H9 (cell line): ENCODE results near the gene SKAP1. TPM values are rescaled to one million over a fixed set of nuclear protein-coding genes. Genes with fewer than 3 reads are reported as not detected.

ENCODE experiments used
- DNase-seq: peaks from one replicate; pipeline ENCODE4 v3.0.0-alpha.2; 2017
- H2AFZ ChIP-seq: one replicate; pipeline ENCODE4 v1.6.1; 2013; ENCODE audit warnings: mild to moderate bottlenecking, low read length, control low read depth, moderate library complexity
- H2AK5ac ChIP-seq: 2 replicates; pipeline ENCODE4 v1.6.1; 2013; ENCODE audit warnings: low read length, control low read depth, mixed read lengths; ENCODE audit not compliant: insufficient read length
- H2BK120ac ChIP-seq: one replicate; pipeline ENCODE4 v1.6.1; 2013; ENCODE audit warnings: low read depth, mild to moderate bottlenecking, low read length, control low read depth, inconsistent platforms; ENCODE audit not compliant: poor library complexity, severe bottlenecking
- H2BK12ac ChIP-seq: 2 replicates; pipeline ENCODE4 v1.6.1; 2013; ENCODE audit warnings: low read length, control low read depth, mixed read lengths, low read depth; ENCODE audit not compliant: insufficient read length
- H2BK15ac ChIP-seq: 2 replicates; pipeline ENCODE4 v1.6.1; 2013; ENCODE audit warnings: low read depth, low read length, control low read depth
- H2BK20ac ChIP-seq: one replicate; pipeline ENCODE4 v1.6.1; 2013; ENCODE audit warnings: low read depth, mild to moderate bottlenecking, low read length, control low read depth, inconsistent platforms; ENCODE audit not compliant: poor library complexity, severe bottlenecking
- H2BK5ac ChIP-seq: 2 replicates; pipeline ENCODE4 v1.6.1; 2013; ENCODE audit warnings: low read length, control low read depth, mixed read lengths; ENCODE audit not compliant: insufficient read length
- H3K14ac ChIP-seq: 2 replicates; pipeline ENCODE4 v1.6.1; 2013; ENCODE audit warnings: low read length, control low read depth; ENCODE audit not compliant: insufficient read depth
- H3K18ac ChIP-seq: 2 replicates; pipeline ENCODE4 v1.6.1; 2013; ENCODE audit warnings: low read depth, mild to moderate bottlenecking, mixed read lengths, low read length, control low read depth; ENCODE audit not compliant: insufficient read length
- H3K23ac ChIP-seq: 2 replicates; pipeline ENCODE4 v1.6.1; 2013; ENCODE audit warnings: low read length, control low read depth, mixed read lengths, low read depth; ENCODE audit not compliant: insufficient read length
- H3K23me2 ChIP-seq: 2 replicates; pipeline ENCODE4 v1.6.1; 2013; ENCODE audit warnings: low read depth, mild to moderate bottlenecking, mixed read lengths, low read length, control low read depth; ENCODE audit not compliant: insufficient read length, poor library complexity, severe bottlenecking
- H3K27ac ChIP-seq: 2 replicates; pipeline ENCODE4 v1.5.1; 2013; ENCODE audit warnings: low read length, control low read depth, mixed read lengths, low read depth; ENCODE audit not compliant: insufficient read length
- H3K27me3 ChIP-seq: 2 replicates; pipeline ENCODE4 v1.6.1; 2013; ENCODE audit warnings: low read length, control low read depth, inconsistent platforms; ENCODE audit not compliant: insufficient read depth
- H3K4ac ChIP-seq: 2 replicates; pipeline ENCODE4 v1.6.1; 2013; ENCODE audit warnings: low read depth, mild to moderate bottlenecking, control low read depth, inconsistent platforms, low read length, moderate library complexity
- H3K4me1 ChIP-seq: 2 replicates; pipeline ENCODE4 v1.6.1; 2013; ENCODE audit warnings: low read length, control low read depth, inconsistent platforms; ENCODE audit not compliant: insufficient read depth
- H3K4me2 ChIP-seq: 2 replicates; pipeline ENCODE4 v1.6.1; 2013; ENCODE audit warnings: low read length, control low read depth, mixed read lengths; ENCODE audit not compliant: insufficient read length, insufficient read depth
- H3K56ac ChIP-seq: 2 replicates; pipeline ENCODE4 v1.6.1; 2013; ENCODE audit warnings: low read depth, mild to moderate bottlenecking, mixed read lengths, low read length, control low read depth; ENCODE audit not compliant: insufficient read length
- H3K79me1 ChIP-seq: 2 replicates; pipeline ENCODE4 v1.6.1; 2013; ENCODE audit warnings: low read depth, mild to moderate bottlenecking, moderate library complexity, low read length, control low read depth, inconsistent platforms; ENCODE audit not compliant: insufficient read depth, poor library complexity, severe bottlenecking
- H3K79me2 ChIP-seq: 2 replicates; pipeline ENCODE4 v1.6.1; 2013; ENCODE audit warnings: low read length, control low read depth, inconsistent platforms; ENCODE audit not compliant: insufficient read depth
- H3K9ac ChIP-seq: 2 replicates; pipeline ENCODE4 v1.6.1; 2013; ENCODE audit warnings: low read length, control low read depth, mixed read lengths; ENCODE audit not compliant: insufficient read length; ENCODE audit errors: extremely low read depth
- H3K9me3 ChIP-seq: one replicate; pipeline ENCODE4 v1.6.1; 2013; ENCODE audit warnings: low read depth, low read length, inconsistent platforms; ENCODE audit not compliant: control insufficient read depth
- H3T11ph ChIP-seq: one replicate; pipeline ENCODE4 v1.6.1; 2013; ENCODE audit warnings: mild to moderate bottlenecking, low read length, control low read depth, inconsistent platforms
- H4K20me1 ChIP-seq: one replicate; pipeline ENCODE4 v1.6.1; 2013; ENCODE audit not compliant: control insufficient read depth, insufficient read length, insufficient read depth
- H4K5ac ChIP-seq: 2 replicates; pipeline ENCODE4 v1.6.1; 2013; ENCODE audit warnings: low read depth, mild to moderate bottlenecking, mixed read lengths, low read length, control low read depth; ENCODE audit not compliant: insufficient read length
- H4K8ac ChIP-seq: replicated peaks from 2 replicates; pipeline ENCODE4 v1.6.1; 2013; ENCODE audit warnings: low read length, control low read depth, mixed read lengths, low read depth; ENCODE audit not compliant: insufficient read length
- H4K91ac ChIP-seq: 2 replicates; pipeline ENCODE4 v1.6.1; 2013; ENCODE audit warnings: low read depth, mild to moderate bottlenecking, moderate library complexity, mixed read lengths, low read length, control low read depth; ENCODE audit not compliant: insufficient read length
- H3K27ac Mint-ChIP-seq, 3 experiments: 2 replicates in 2 of 3; 3 replicates in 1 of 3; pipeline ENCODE4 v1.8.0; 2020 to 2021; ENCODE audit warnings: mixed read lengths in 3 of 3, mild to moderate bottlenecking in 1 of 3, moderate library complexity in 1 of 3
- H3K27me3 Mint-ChIP-seq: 2 replicates; pipeline ENCODE4 v1.8.0; 2021; ENCODE audit warnings: low read depth, mild to moderate bottlenecking, moderate library complexity, mixed read lengths
- H3K36me3 Mint-ChIP-seq, 3 experiments: 2 replicates in 2 of 3; 3 replicates in 1 of 3; pipeline ENCODE4 v1.8.0; 2020 to 2021; ENCODE audit warnings: low read depth in 3 of 3, mixed read lengths in 3 of 3; ENCODE audit not compliant: insufficient read depth in 1 of 3
- H3K4me1 Mint-ChIP-seq, 2 experiments: 2 replicates each; pipeline ENCODE4 v1.8.0; 2020; ENCODE audit warnings: mixed read lengths in 2 of 2
- H3K4me3 Mint-ChIP-seq, 2 experiments: 2 replicates in 1 of 2; 3 replicates in 1 of 2; pipeline ENCODE4 v1.8.0; 2020 to 2021; ENCODE audit warnings: mild to moderate bottlenecking in 2 of 2, mixed read lengths in 2 of 2, moderate library complexity in 1 of 2
- H3K9me3 Mint-ChIP-seq, 2 experiments: 2 replicates in 1 of 2; 3 replicates in 1 of 2; pipeline ENCODE4 v1.8.0; 2020; ENCODE audit warnings: mild to moderate bottlenecking in 2 of 2, mixed read lengths in 2 of 2, moderate library complexity in 1 of 2
- CTCF ChIP-seq: fragments of 200-600 bp; sonication (generic); conservative IDR thresholded peaks from 3 replicates; pipeline ENCODE4 v1.8.0; 2021; ENCODE audit warnings: antibody characterized with exemption, mild to moderate bottlenecking
- WGBS: extraction: QIAGEN DNeasy Blood & Tissue Kit; methylation state at CpG from one replicate; pipeline ENCODE4 v1.1.7; 2013; ENCODE audit warnings: missing lambda C conversion rate, low lambda C conversion rate, mixed read lengths; ENCODE audit not compliant: insufficient read length; ENCODE audit errors: extremely low coverage; 5-methylcytosine and 5-hydroxymethylcytosine counted together
- total RNA-seq: library from RNA; stranded (reverse); gene quantifications from 2 replicates; pipeline ENCODE4 v1.2.1, GENCODE V29; 2021

SKAP1 gene
- total RNA-seq, 1 experiment from 2014 or later = not detected

GRCh38 chr17:48262982-48263730 lies 166.9 kb downstream of the SKAP1 start:
- no peak for DNase-seq
- no peaks in the 10 kb centered on the region for H3K36me3 Mint-ChIP-seq
- Histone ChIP-seq H3K79me2 (no peaks in the 10 kb centered on the region), H3T11ph (no peak overlapping the region), H2BK5ac (no peak overlapping the region), H4K5ac (no peak overlapping the region), H3K79me1 (no peaks in the 10 kb centered on the region), H3K27ac (no peak overlapping the region), H3K27me3 (no peaks in the 10 kb centered on the region), H3K4ac (no peak overlapping the region), H2AK5ac (no peak overlapping the region), H2BK20ac (no peak overlapping the region), H2BK15ac (no peak overlapping the region), H3K4me1 (no peaks in the 10 kb centered on the region), H4K8ac (no peak overlapping the region), H3K23ac (no peak overlapping the region), H4K91ac (no peak overlapping the region), H3K18ac (no peak overlapping the region), H2BK120ac (no peak overlapping the region), H3K23me2 (no peaks in the 10 kb centered on the region), H3K9ac (no peak overlapping the region), H3K4me2 (no peak overlapping the region), H3K14ac (no peak overlapping the region), H2AFZ (no peak overlapping the region), H4K20me1 (no peaks in the 10 kb centered on the region), H3K56ac (no peak overlapping the region), H3K9me3 (no peaks in the 10 kb centered on the region), H2BK12ac (no peak overlapping the region)
- H3K9me3 Mint-ChIP-seq = no peaks in the 10 kb centered on the region
- TF ChIP-seq CTCF = peak; percentile 43
- no CpG with 5 or more reads among the region's 2 CpGs for WGBS
- no peak overlapping the region for H3K4me3 Mint-ChIP-seq
- H3K27me3 Mint-ChIP-seq = peaks cover 5% of the 10 kb centered on the region
- no peak overlapping the region for H3K27ac Mint-ChIP-seq
- peaks cover 20 to 26% of the 10 kb centered on the region in 2 experiments for H3K4me1 Mint-ChIP-seq
